Mesenchymal stem cell (in vitro differentiated cells and primary cell): ENCODE data around the gene MKRN2.

Experiments
- DNase-seq: peaks from one replicate; pipeline ENCODE4 v3.0.0-alpha.2; 2013
- H2AFZ ChIP-seq: one replicate; pipeline ENCODE4 v1.6.1; 2013; ENCODE audit warnings: low read depth, mild to moderate bottlenecking, control low read depth, inconsistent platforms, low read length, moderate library complexity
- H2AK5ac ChIP-seq: 2 replicates; pipeline ENCODE4 v1.6.1; 2013; ENCODE audit warnings: low read length, moderate library complexity, mild to moderate bottlenecking, inconsistent platforms; ENCODE audit not compliant: severe bottlenecking
- H2BK120ac ChIP-seq: one replicate; pipeline ENCODE4 v1.6.1; 2013; ENCODE audit warnings: low read depth, mild to moderate bottlenecking, inconsistent platforms, low read length, moderate library complexity
- H2BK12ac ChIP-seq, 2 experiments: one replicate each; pipeline ENCODE4 v1.6.1; 2013; ENCODE audit warnings: inconsistent platforms in 2 of 2, low read length in 2 of 2, mild to moderate bottlenecking in 2 of 2, moderate library complexity in 2 of 2, control low read depth in 1 of 2
- H2BK15ac ChIP-seq: one replicate; pipeline ENCODE4 v1.6.1; 2013; ENCODE audit warnings: mild to moderate bottlenecking, low read depth, inconsistent platforms; ENCODE audit not compliant: poor library complexity, severe bottlenecking
- H2BK5ac ChIP-seq: 2 replicates; pipeline ENCODE4 v1.6.1; 2013; ENCODE audit warnings: low read depth, mild to moderate bottlenecking, low read length, control low read depth, inconsistent platforms; ENCODE audit not compliant: poor library complexity, severe bottlenecking
- H3K14ac ChIP-seq, 2 experiments: one replicate each; pipeline ENCODE4 v1.6.1; 2013; ENCODE audit warnings: inconsistent platforms in 2 of 2, low read length in 2 of 2, control low read depth in 1 of 2, mild to moderate bottlenecking in 1 of 2, moderate library complexity in 1 of 2
- H3K18ac ChIP-seq, 2 experiments: one replicate each; pipeline ENCODE4 v1.6.1; 2013; ENCODE audit warnings: inconsistent platforms in 2 of 2, low read length in 2 of 2, control low read depth in 1 of 2, low read depth in 1 of 2, mild to moderate bottlenecking in 1 of 2
- H3K23ac ChIP-seq, 2 experiments: one replicate each; pipeline ENCODE4 v1.6.1; 2013; ENCODE audit warnings: inconsistent platforms in 2 of 2, low read length in 2 of 2, mild to moderate bottlenecking in 2 of 2, moderate library complexity in 2 of 2, control low read depth in 1 of 2
- H3K27ac ChIP-seq: 2 replicates; pipeline ENCODE4 v1.5.1; 2013; ENCODE audit warnings: mild to moderate bottlenecking, moderate library complexity, low read length, control low read depth, inconsistent platforms; ENCODE audit not compliant: poor library complexity, severe bottlenecking
- H3K27me3 ChIP-seq, 2 experiments: 2 replicates each; pipeline versions ENCODE4 v1.6.1 to v1.7.0; 2013; ENCODE audit warnings: low read length in 2 of 2, mild to moderate bottlenecking in 2 of 2, moderate library complexity in 2 of 2, control low read depth in 1 of 2, inconsistent platforms in 1 of 2; ENCODE audit not compliant: control insufficient read depth in 1 of 2, insufficient read depth in 1 of 2
- H3K36me3 ChIP-seq, 2 experiments: 2 replicates each; pipeline versions ENCODE4 v1.6.1 to v1.7.0; 2013; ENCODE audit warnings: low read length in 2 of 2, control low read depth in 1 of 2, inconsistent platforms in 1 of 2, low read depth in 1 of 2, mild to moderate bottlenecking in 1 of 2; ENCODE audit not compliant: insufficient read depth in 2 of 2, control insufficient read depth in 1 of 2
- H3K4ac ChIP-seq, 2 experiments: one replicate each; pipeline ENCODE4 v1.6.1; 2013; ENCODE audit warnings: inconsistent platforms in 2 of 2, low read length in 2 of 2, mild to moderate bottlenecking in 2 of 2, moderate library complexity in 2 of 2, control low read depth in 1 of 2, low read depth in 1 of 2
- H3K4me1 ChIP-seq: 2 replicates; pipeline ENCODE4 v1.6.1; 2013; ENCODE audit warnings: low read depth, low read length, control low read depth; ENCODE audit not compliant: control insufficient read depth, insufficient read depth
- H3K4me2 ChIP-seq: 2 replicates; pipeline ENCODE4 v1.6.1; 2013; ENCODE audit warnings: low read length, mild to moderate bottlenecking, inconsistent platforms; ENCODE audit not compliant: poor library complexity, severe bottlenecking
- H3K4me3 ChIP-seq, 2 experiments: 2 replicates each; pipeline versions ENCODE4 v1.5.1 to v1.7.0; 2013; ENCODE audit warnings: low read length in 2 of 2, mild to moderate bottlenecking in 2 of 2, control low read depth in 1 of 2, low read depth in 1 of 2; ENCODE audit not compliant: insufficient read depth in 1 of 2
- H3K79me1 ChIP-seq: replicated peaks from 2 replicates; pipeline ENCODE4 v1.6.1; 2013; ENCODE audit warnings: mild to moderate bottlenecking, control low read depth, low read length, inconsistent platforms; ENCODE audit not compliant: poor library complexity, severe bottlenecking
- H3K9ac ChIP-seq: 2 replicates; pipeline ENCODE4 v1.7.0; 2013; ENCODE audit warnings: mild to moderate bottlenecking, low read length, moderate library complexity
- H3K9me3 ChIP-seq: 2 replicates; pipeline ENCODE4 v1.7.0; 2013; ENCODE audit warnings: mild to moderate bottlenecking, low read length; ENCODE audit not compliant: control insufficient read depth
- H4K8ac ChIP-seq: one replicate; pipeline ENCODE4 v1.6.1; 2013; ENCODE audit warnings: inconsistent platforms, mild to moderate bottlenecking, low read length, moderate library complexity
- H4K91ac ChIP-seq: one replicate; pipeline ENCODE4 v1.6.1; 2013; ENCODE audit warnings: mild to moderate bottlenecking, low read length, inconsistent platforms
- WGBS: methylation state at CpG from one replicate; pipeline ENCODE4 v1.1.7; 2013; ENCODE audit warnings: mixed read lengths; 5-methylcytosine and 5-hydroxymethylcytosine counted together

Gene MKRN2

GRCh38 chr3:12516873-12517272, 40.0 kb upstream of the MKRN2 start:
- no peak overlapping the region for H4K8ac ChIP-seq
- no peak overlapping the region for H3K4me3 ChIP-seq
- H3K27ac ChIP-seq: no peak overlapping the region
- no peak overlapping the region for H3K4ac ChIP-seq
- H3K23ac ChIP-seq: no peak overlapping the region
- H2BK15ac ChIP-seq: no peak overlapping the region
- no peak overlapping the region for H2AFZ ChIP-seq
- no peak overlapping the region for H3K4me2 ChIP-seq
- no peak overlapping the region for H3K9ac ChIP-seq
- no peak overlapping the region for H2BK12ac ChIP-seq
- DNase-seq: no peak
- no peak overlapping the region for H2BK5ac ChIP-seq
- no peak overlapping the region for H2BK120ac ChIP-seq
- peaks cover 7% of the 10 kb centered on the region for H3K4me1 ChIP-seq
- peaks cover 14 to 51% of the 10 kb centered on the region in 2 experiments for H3K36me3 ChIP-seq
- peaks cover 11% of the 10 kb centered on the region for H3K79me1 ChIP-seq
- no peak overlapping the region for H4K91ac ChIP-seq
- H3K18ac ChIP-seq: no peak overlapping the region
- H3K27me3 ChIP-seq: no peaks in the 10 kb centered on the region
- 88% methylated on average over 7 of the region's 11 CpGs for WGBS
- no peak overlapping the region for H2AK5ac ChIP-seq
- H3K9me3 ChIP-seq: no peaks in the 10 kb centered on the region
- no peak overlapping the region for H3K14ac ChIP-seq

- Histone ChIP-seq H3K4me2 (no peak overlapping the region), H3K79me1 (peaks cover 10% of the 10 kb centered on the region), H3K4me1 (peaks cover 7% of the 10 kb centered on the region), H3K27me3 (no peaks in the 10 kb centered on the region), H4K91ac (no peak overlapping the region), H2AFZ (no peak overlapping the region), H3K36me3 (peaks cover 14 to 49% of the 10 kb centered on the region in 2 experiments), H2BK12ac (no peak overlapping the region), H4K8ac (no peak overlapping the region), H3K27ac (no peak overlapping the region), H3K9ac (no peak overlapping the region), H2BK5ac (no peak overlapping the region), H3K4me3 (no peak overlapping the region), H3K4ac (no peak overlapping the region), H3K18ac (no peak overlapping the region), H3K23ac (no peak overlapping the region), H3K9me3 (no peaks in the 10 kb centered on the region), H3K14ac (no peak overlapping the region), H2AK5ac (no peak overlapping the region), H2BK120ac (no peak overlapping the region), H2BK15ac (no peak overlapping the region)
- DNase-seq: no peak
- 92% methylated on average over 6 of the region's 6 CpGs for WGBS
These were observed 38.4 kb upstream of the MKRN2 start for GRCh38 chr3:12518261-12519028.

- no peak overlapping the region for H2BK12ac ChIP-seq
- no peak overlapping the region for H2AFZ ChIP-seq
- peaks cover 7% of the 10 kb centered on the region for H3K4me1 ChIP-seq
- no peak overlapping the region for H3K18ac ChIP-seq
- no peak overlapping the region for H3K27ac ChIP-seq
- no peak overlapping the region for H4K91ac ChIP-seq
- no peaks in the 10 kb centered on the region for H3K9me3 ChIP-seq
- no peak overlapping the region for H3K9ac ChIP-seq
- H2BK15ac ChIP-seq: no peak overlapping the region
- no peaks in the 10 kb centered on the region for H3K27me3 ChIP-seq
- no peak overlapping the region for H3K14ac ChIP-seq
- no peak overlapping the region for H3K4me3 ChIP-seq
- peaks cover 14 to 54% of the 10 kb centered on the region in 2 experiments for H3K36me3 ChIP-seq
- peaks cover 4% of the 10 kb centered on the region for H3K79me1 ChIP-seq
- no peak overlapping the region for H2AK5ac ChIP-seq
- no peak overlapping the region for H4K8ac ChIP-seq
- WGBS: 99% methylated on average over 2 of the region's 2 CpGs
- H3K23ac ChIP-seq: no peak overlapping the region
- no peak for DNase-seq
- H3K4ac ChIP-seq: no peak overlapping the region
- no peak overlapping the region for H3K4me2 ChIP-seq
- H2BK120ac ChIP-seq: no peak overlapping the region
- no peak overlapping the region for H2BK5ac ChIP-seq
These were observed 35.9 kb upstream of the MKRN2 start for GRCh38 chr3:12521010-12521409.

- Histone ChIP-seq H2BK15ac (no peak overlapping the region), H3K14ac (no peak overlapping the region), H2BK120ac (no peak overlapping the region), H3K18ac (no peak overlapping the region), H2AK5ac (no peak overlapping the region), H2BK12ac (no peak overlapping the region), H4K91ac (no peak overlapping the region), H3K9ac (no peak overlapping the region), H3K4me2 (no peak overlapping the region), H3K9me3 (no peaks in the 10 kb centered on the region), H2BK5ac (no peak overlapping the region), H2AFZ (no peak overlapping the region), H3K23ac (no peak overlapping the region), H3K4ac (no peak overlapping the region), H3K4me1 (peaks cover 2% of the 10 kb centered on the region), H3K27ac (no peak overlapping the region), H3K36me3 (peaks cover 16 to 60% of the 10 kb centered on the region in 2 experiments), H3K79me1 (peaks cover 1% of the 10 kb centered on the region), H3K27me3 (no peaks in the 10 kb centered on the region), H3K4me3 (no peak overlapping the region), H4K8ac (no peak overlapping the region)
- no peak for DNase-seq
- no CpG with 5 or more reads among the region's 1 CpG for WGBS
These were observed 34.2 kb upstream of the MKRN2 start for GRCh38 chr3:12522721-12523120.
